ENCODE data around the gene COL3A1. TPM values are rescaled to one million over a fixed set of nuclear protein-coding genes. Genes with fewer than 3 reads are reported as not detected.

COL3A1 gene
- total RNA-seq, 1 donor from 2014 or later = 6,920 TPM

- Histone ChIP-seq H3K27me3 (ENCODE audit: control insufficient read depth in 3 of 3, insufficient read depth in 3 of 3, low read length in 3 of 3) (peaks cover 0 to 2% (median 0%) of the 10 kb centered on the region in 3 donors), H3K27ac (ENCODE audit: low read depth, low read length) (peak overlapping the region; percentile 73), H3K4me3 (ENCODE audit: low read length in 3 of 3) (peak overlapping the region in 2 of 3 donors; percentile 64 to 66), H3K4me1 (ENCODE audit: control insufficient read depth in 3 of 3, insufficient read depth in 3 of 3, low read length in 3 of 3) (no peaks in the 10 kb centered on the region), H3K9me3 (ENCODE audit: control insufficient read depth in 3 of 3, low read length in 3 of 3) (no peaks in the 10 kb centered on the region), H3K36me3 (ENCODE audit: control insufficient read depth in 3 of 3, insufficient read depth in 3 of 3, low read length in 3 of 3) (no peaks in the 10 kb centered on the region), H3K9ac (ENCODE audit: low read depth in 1 of 3, low read length in 3 of 3) (peak overlapping the region in 1 of 3 donors; percentile 38)
These were observed 532 bp upstream of the COL3A1 start for GRCh38 chr2:188973641-188974040.

GRCh38 chr2:188975497-188976102 lies 1.4 kb downstream of the COL3A1 start:
- Histone ChIP-seq H3K9me3 (ENCODE audit: control insufficient read depth in 3 of 3, low read length in 3 of 3) (no peaks in the 10 kb centered on the region), H3K4me1 (ENCODE audit: control insufficient read depth in 3 of 3, insufficient read depth in 3 of 3, low read length in 3 of 3) (no peaks in the 10 kb centered on the region), H3K9ac (ENCODE audit: low read depth in 1 of 3, low read length in 3 of 3) (peak overlapping the region; percentile 57 to 78 (median 70)), H3K4me3 (ENCODE audit: low read length in 3 of 3) (peak overlapping the region; percentile 54 to 64 (median 55)), H3K36me3 (ENCODE audit: control insufficient read depth in 3 of 3, insufficient read depth in 3 of 3, low read length in 3 of 3) (no peaks in the 10 kb centered on the region), H3K27ac (ENCODE audit: low read depth, low read length) (peak overlapping the region; percentile 73), H3K27me3 (ENCODE audit: control insufficient read depth in 3 of 3, insufficient read depth in 3 of 3, low read length in 3 of 3) (peaks cover 0 to 2% (median 0%) of the 10 kb centered on the region in 3 donors)

- Histone ChIP-seq H3K9me3 (ENCODE audit: control insufficient read depth in 3 of 3, low read length in 3 of 3) (no peaks in the 10 kb centered on the region), H3K36me3 (ENCODE audit: control insufficient read depth in 3 of 3, insufficient read depth in 3 of 3, low read length in 3 of 3) (no peaks in the 10 kb centered on the region), H3K4me1 (ENCODE audit: control insufficient read depth in 3 of 3, insufficient read depth in 3 of 3, low read length in 3 of 3) (no peaks in the 10 kb centered on the region), H3K4me3 (ENCODE audit: low read length in 3 of 3) (peak overlapping the region; percentile 54 to 64 (median 55)), H3K27ac (ENCODE audit: low read depth, low read length) (peak overlapping the region; percentile 71), H3K27me3 (ENCODE audit: control insufficient read depth in 3 of 3, insufficient read depth in 3 of 3, low read length in 3 of 3) (peaks cover 0 to 2% (median 0%) of the 10 kb centered on the region in 3 donors), H3K9ac (ENCODE audit: low read depth in 1 of 3, low read length in 3 of 3) (peak overlapping the region; percentile 35 to 78 (median 47))
These were observed 2.5 kb downstream of the COL3A1 start for GRCh38 chr2:188976545-188977268.

GRCh38 chr2:188977317-188977716 lies 3.1 kb downstream of the COL3A1 start:
- H3K9me3 ChIP-seq (ENCODE audit: control insufficient read depth in 3 of 3, low read length in 3 of 3) = no peaks in the 10 kb centered on the region
- H3K4me3 ChIP-seq (ENCODE audit: low read length in 3 of 3) = peak overlapping the region in 2 of 3 donors; percentile 54 to 64
- H3K27ac ChIP-seq (ENCODE audit: low read depth, low read length) = peak overlapping the region; percentile 71
- H3K9ac ChIP-seq (ENCODE audit: low read depth in 1 of 3, low read length in 3 of 3) = peak overlapping the region; percentile 34 to 78 (median 47)
- peaks cover 0 to 2% (median 0%) of the 10 kb centered on the region in 3 donors for H3K27me3 ChIP-seq (ENCODE audit: control insufficient read depth in 3 of 3, insufficient read depth in 3 of 3, low read length in 3 of 3)
- no peaks in the 10 kb centered on the region for H3K36me3 ChIP-seq (ENCODE audit: control insufficient read depth in 3 of 3, insufficient read depth in 3 of 3, low read length in 3 of 3)
- no peaks in the 10 kb centered on the region for H3K4me1 ChIP-seq (ENCODE audit: control insufficient read depth in 3 of 3, insufficient read depth in 3 of 3, low read length in 3 of 3)

- Histone ChIP-seq H3K27ac (ENCODE audit: low read depth, low read length) (peak overlapping the region; percentile 71), H3K4me3 (ENCODE audit: low read length in 3 of 3) (peak overlapping the region in 2 of 3 donors; percentile 1 to 64), H3K9me3 (ENCODE audit: control insufficient read depth in 3 of 3, low read length in 3 of 3) (no peaks in the 10 kb centered on the region), H3K4me1 (ENCODE audit: control insufficient read depth in 3 of 3, insufficient read depth in 3 of 3, low read length in 3 of 3) (no peaks in the 10 kb centered on the region), H3K36me3 (ENCODE audit: control insufficient read depth in 3 of 3, insufficient read depth in 3 of 3, low read length in 3 of 3) (no peaks in the 10 kb centered on the region), H3K27me3 (ENCODE audit: control insufficient read depth in 3 of 3, insufficient read depth in 3 of 3, low read length in 3 of 3) (peaks cover 0 to 2% (median 0%) of the 10 kb centered on the region in 3 donors), H3K9ac (ENCODE audit: low read depth in 1 of 3, low read length in 3 of 3) (peak overlapping the region in 2 of 3 donors; percentile 4 to 49)
These were observed 4.3 kb downstream of the COL3A1 start for GRCh38 chr2:188978291-188979081.

GRCh38 chr2:188979187-188980114 lies 5.3 kb downstream of the COL3A1 start:
- H3K27ac ChIP-seq (ENCODE audit: low read depth, low read length) = peak overlapping the region; percentile 71
- H3K9me3 ChIP-seq (ENCODE audit: control insufficient read depth in 3 of 3, low read length in 3 of 3) = no peaks in the 10 kb centered on the region
- peak overlapping the region in 1 of 3 donors; percentile 52 for H3K4me3 ChIP-seq (ENCODE audit: low read length in 3 of 3)
- H3K9ac ChIP-seq (ENCODE audit: low read depth in 1 of 3, low read length in 3 of 3) = peak overlapping the region in 2 of 3 donors; percentile 4 to 49
- no peaks in the 10 kb centered on the region for H3K4me1 ChIP-seq (ENCODE audit: control insufficient read depth in 3 of 3, insufficient read depth in 3 of 3, low read length in 3 of 3)
- no peaks in the 10 kb centered on the region for H3K27me3 ChIP-seq (ENCODE audit: control insufficient read depth in 3 of 3, insufficient read depth in 3 of 3, low read length in 3 of 3)
- no peaks in the 10 kb centered on the region for H3K36me3 ChIP-seq (ENCODE audit: control insufficient read depth in 3 of 3, insufficient read depth in 3 of 3, low read length in 3 of 3)

GRCh38 chr2:188983427-188984064 lies 9.4 kb downstream of the COL3A1 start:
- Histone ChIP-seq H3K36me3 (ENCODE audit: control insufficient read depth in 3 of 3, insufficient read depth in 3 of 3, low read length in 3 of 3) (peaks cover 0 to 2% (median 0%) of the 10 kb centered on the region in 3 donors), H3K9ac (ENCODE audit: low read depth in 1 of 3, low read length in 3 of 3) (no peak overlapping the region), H3K27me3 (ENCODE audit: control insufficient read depth in 3 of 3, insufficient read depth in 3 of 3, low read length in 3 of 3) (no peaks in the 10 kb centered on the region), H3K4me3 (ENCODE audit: low read length in 3 of 3) (no peak overlapping the region), H3K9me3 (ENCODE audit: control insufficient read depth in 3 of 3, low read length in 3 of 3) (no peaks in the 10 kb centered on the region), H3K27ac (ENCODE audit: low read depth, low read length) (no peak overlapping the region), H3K4me1 (ENCODE audit: control insufficient read depth in 3 of 3, insufficient read depth in 3 of 3, low read length in 3 of 3) (no peaks in the 10 kb centered on the region)

- H3K27ac ChIP-seq (ENCODE audit: low read depth, low read length) = peak overlapping the region; percentile 60
- no peak overlapping the region for H3K4me3 ChIP-seq (ENCODE audit: low read length in 3 of 3)
- H3K9me3 ChIP-seq (ENCODE audit: control insufficient read depth in 3 of 3, low read length in 3 of 3) = no peaks in the 10 kb centered on the region
- H3K4me1 ChIP-seq (ENCODE audit: control insufficient read depth in 3 of 3, insufficient read depth in 3 of 3, low read length in 3 of 3) = no peaks in the 10 kb centered on the region
- H3K27me3 ChIP-seq (ENCODE audit: control insufficient read depth in 3 of 3, insufficient read depth in 3 of 3, low read length in 3 of 3) = no peaks in the 10 kb centered on the region
- H3K36me3 ChIP-seq (ENCODE audit: control insufficient read depth in 3 of 3, insufficient read depth in 3 of 3, low read length in 3 of 3) = peaks cover 0 to 2% (median 0%) of the 10 kb centered on the region in 3 donors
- H3K9ac ChIP-seq (ENCODE audit: low read depth in 1 of 3, low read length in 3 of 3) = peak overlapping the region in 1 of 3 donors; percentile 48
These were observed 9.9 kb downstream of the COL3A1 start for GRCh38 chr2:188984065-188984491.

GRCh38 chr2:188984680-188985079 lies 10.5 kb downstream of the COL3A1 start:
- Histone ChIP-seq H3K4me3 (ENCODE audit: low read length in 3 of 3) (no peak overlapping the region), H3K9me3 (ENCODE audit: control insufficient read depth in 3 of 3, low read length in 3 of 3) (no peaks in the 10 kb centered on the region), H3K36me3 (ENCODE audit: control insufficient read depth in 3 of 3, insufficient read depth in 3 of 3, low read length in 3 of 3) (peaks cover 0 to 2% (median 0%) of the 10 kb centered on the region in 3 donors), H3K27ac (ENCODE audit: low read depth, low read length) (peak overlapping the region; percentile 60), H3K4me1 (ENCODE audit: control insufficient read depth in 3 of 3, insufficient read depth in 3 of 3, low read length in 3 of 3) (no peaks in the 10 kb centered on the region), H3K9ac (ENCODE audit: low read depth in 1 of 3, low read length in 3 of 3) (peak overlapping the region in 1 of 3 donors; percentile 48), H3K27me3 (ENCODE audit: control insufficient read depth in 3 of 3, insufficient read depth in 3 of 3, low read length in 3 of 3) (no peaks in the 10 kb centered on the region)

Data from skeletal muscle tissue (tissue), 4 donors.